SK-N-SH treated with all-trans-retinoic acid at 6 μM for 48 hours (cell line): ENCODE results near the gene RASA3.

ENCODE experiments used
- ARNTL ChIP-seq: fragments of 450-650 bp; formaldehyde crosslinking; IDR thresholded peaks from 2 replicates; pipeline ENCODE4 v1.5.0; 2020; ENCODE audit warnings: low read depth, mild to moderate bottlenecking, moderate library complexity, borderline replicate concordance
- ISL1 ChIP-seq: fragments of 250-450 bp; sonication (Bioruptor Pico); IDR thresholded peaks from 2 replicates; pipeline ENCODE4 v2.1.2; 2022; ENCODE audit warnings: mild to moderate bottlenecking, moderate library complexity
- PATZ1 ChIP-seq: fragments of 250-450 bp; sonication (Bioruptor Pico); IDR thresholded peaks from 2 replicates; pipeline ENCODE4 v1.8.0; 2020; ENCODE audit warnings: mild to moderate bottlenecking, moderate library complexity, borderline replicate concordance
- POU6F1 ChIP-seq: fragments of 250-450 bp; sonication (Bioruptor Pico); IDR thresholded peaks from 2 replicates; pipeline ENCODE4 v1.8.0; 2021; ENCODE audit warnings: low read depth, mild to moderate bottlenecking, moderate library complexity, borderline replicate concordance
- ZC3H10 ChIP-seq: fragments of 250-450 bp; sonication (Bioruptor Pico); IDR thresholded peaks from 2 replicates; pipeline ENCODE4 v1.5.1; 2021; ENCODE audit warnings: mild to moderate bottlenecking, moderate library complexity
- ZFP3 ChIP-seq: fragments of 250-450 bp; sonication (Bioruptor Pico); IDR thresholded peaks from 2 replicates; pipeline ENCODE4 v1.5.0; 2020; ENCODE audit warnings: mild to moderate bottlenecking, moderate library complexity
- ZNF8 ChIP-seq: fragments of 450-650 bp; formaldehyde crosslinking; IDR thresholded peaks from 2 replicates; pipeline ENCODE4 v1.5.0; 2020; ENCODE audit warnings: mild to moderate bottlenecking, moderate library complexity
- TF ChIP-seq, protein P1 (sequence below): fragments of 250-450 bp; sonication (Bioruptor Pico); IDR thresholded peaks from 2 replicates; pipeline ENCODE4 v1.5.0; 2020; ENCODE audit warnings: mild to moderate bottlenecking, moderate library complexity
- TF ChIP-seq, protein P2 (sequence below): fragments of 250-450 bp; sonication (Bioruptor Pico); IDR thresholded peaks from 2 replicates; pipeline ENCODE4 v1.5.1; 2020; ENCODE audit warnings: low read depth, mild to moderate bottlenecking, moderate library complexity

- TF ChIP-seq ZNF8 (CRISPR knock-in tag) = no peak
- no peak for TF ChIP-seq PATZ1 (CRISPR knock-in tag)
- TF ChIP-seq ISL1 (CRISPR knock-in tag) = no peak
- no peak for TF ChIP-seq ZFP3
- TF ChIP-seq ARNTL (CRISPR knock-in tag) = no peak
- no peak for TF ChIP-seq ZC3H10 (CRISPR knock-in tag)
- TF ChIP-seq POU6F1 (CRISPR knock-in tag) = no peak
- TF ChIP-seq, protein P1, sequence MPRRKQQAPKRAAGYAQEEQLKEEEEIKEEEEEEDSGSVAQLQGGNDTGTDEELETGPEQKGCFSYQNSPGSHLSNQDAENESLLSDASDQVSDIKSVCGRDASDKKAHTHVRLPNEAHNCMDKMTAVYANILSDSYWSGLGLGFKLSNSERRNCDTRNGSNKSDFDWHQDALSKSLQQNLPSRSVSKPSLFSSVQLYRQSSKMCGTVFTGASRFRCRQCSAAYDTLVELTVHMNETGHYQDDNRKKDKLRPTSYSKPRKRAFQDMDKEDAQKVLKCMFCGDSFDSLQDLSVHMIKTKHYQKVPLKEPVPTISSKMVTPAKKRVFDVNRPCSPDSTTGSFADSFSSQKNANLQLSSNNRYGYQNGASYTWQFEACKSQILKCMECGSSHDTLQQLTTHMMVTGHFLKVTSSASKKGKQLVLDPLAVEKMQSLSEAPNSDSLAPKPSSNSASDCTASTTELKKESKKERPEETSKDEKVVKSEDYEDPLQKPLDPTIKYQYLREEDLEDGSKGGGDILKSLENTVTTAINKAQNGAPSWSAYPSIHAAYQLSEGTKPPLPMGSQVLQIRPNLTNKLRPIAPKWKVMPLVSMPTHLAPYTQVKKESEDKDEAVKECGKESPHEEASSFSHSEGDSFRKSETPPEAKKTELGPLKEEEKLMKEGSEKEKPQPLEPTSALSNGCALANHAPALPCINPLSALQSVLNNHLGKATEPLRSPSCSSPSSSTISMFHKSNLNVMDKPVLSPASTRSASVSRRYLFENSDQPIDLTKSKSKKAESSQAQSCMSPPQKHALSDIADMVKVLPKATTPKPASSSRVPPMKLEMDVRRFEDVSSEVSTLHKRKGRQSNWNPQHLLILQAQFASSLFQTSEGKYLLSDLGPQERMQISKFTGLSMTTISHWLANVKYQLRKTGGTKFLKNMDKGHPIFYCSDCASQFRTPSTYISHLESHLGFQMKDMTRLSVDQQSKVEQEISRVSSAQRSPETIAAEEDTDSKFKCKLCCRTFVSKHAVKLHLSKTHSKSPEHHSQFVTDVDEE = no peak
- TF ChIP-seq, protein P2, sequence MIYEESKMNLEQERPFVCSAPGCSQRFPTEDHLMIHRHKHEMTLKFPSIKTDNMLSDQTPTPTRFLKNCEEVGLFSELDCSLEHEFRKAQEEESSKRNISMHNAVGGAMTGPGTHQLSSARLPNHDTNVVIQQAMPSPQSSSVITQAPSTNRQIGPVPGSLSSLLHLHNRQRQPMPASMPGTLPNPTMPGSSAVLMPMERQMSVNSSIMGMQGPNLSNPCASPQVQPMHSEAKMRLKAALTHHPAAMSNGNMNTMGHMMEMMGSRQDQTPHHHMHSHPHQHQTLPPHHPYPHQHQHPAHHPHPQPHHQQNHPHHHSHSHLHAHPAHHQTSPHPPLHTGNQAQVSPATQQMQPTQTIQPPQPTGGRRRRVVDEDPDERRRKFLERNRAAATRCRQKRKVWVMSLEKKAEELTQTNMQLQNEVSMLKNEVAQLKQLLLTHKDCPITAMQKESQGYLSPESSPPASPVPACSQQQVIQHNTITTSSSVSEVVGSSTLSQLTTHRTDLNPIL (CRISPR knock-in tag) = no peak
These were observed 180.1 kb downstream of the RASA3 start for GRCh38 chr13:113952151-113952982.
